GM12878 (cell line): Measurements from ENCODE around the gene LINGO1. TPM values are rescaled to one million over a fixed set of nuclear protein-coding genes. Genes with fewer than 3 reads are reported as not detected.

ENCODE experiments used
- ATAC-seq: fragments of 200-7000 bp; cut with Tn5 transposase; 3 replicates; pipeline ENCODE4 v1.9.1; 2020; ENCODE audit warnings: mild to moderate bottlenecking, moderate library complexity
- BruUV-seq: library from RNA; stranded (reverse); fragments of 400-500 nt; replicated peaks from 2 replicates; lab custom pipeline; 2021; lab: Mats Ljungman, UMichigan
- CTCF ChIA-PET: fragments of 300-600 bp; sonication (Branson Sonifier 250); formaldehyde crosslinking; extraction: SDS; loops from one replicate; lab custom pipeline; 2021; ENCODE audit warnings: inconsistent platforms; lab: Yijun Ruan, JAX
- POLR2A ChIA-PET: fragments of 350-600 bp; formaldehyde crosslinking; extraction: SDS; loops from one replicate; lab custom pipeline; 2021; ENCODE audit warnings: inconsistent platforms; lab: Charles Lee
- RAD21 ChIA-PET: fragments of 300-600 bp; sonication (Branson Sonifier 250); formaldehyde crosslinking; loops from one replicate; lab custom pipeline; 2023; ENCODE audit warnings: antibody characterized with exemption; ENCODE audit not compliant: unreplicated experiment; lab: Charles Lee
- SMC1A ChIA-PET: fragments of 300-600 bp; sonication (Branson Sonifier 250); formaldehyde crosslinking; loops from one replicate; lab custom pipeline; 2023; ENCODE audit not compliant: unreplicated experiment, uncharacterized antibody; lab: Charles Lee
- DNase-seq: peaks from one replicate; pipeline ENCODE4 v3.0.0-alpha.2; 2011; ENCODE audit warnings: low read depth, low spot score
- FAIRE-seq: peaks from 3 replicates; lab custom pipeline; 2011; peaks lifted over from hg19 to GRCh38; lab: Jason Lieb, UNC
- H2AFZ ChIP-seq: 2 replicates; pipeline ENCODE4 v1.6.0; 2011; ENCODE audit warnings: low read depth, low read length, control low read depth; ENCODE audit not compliant: control insufficient read depth
- H3K27ac ChIP-seq: 2 replicates; pipeline ENCODE4 v1.5.1; 2011; ENCODE audit warnings: control low read depth; ENCODE audit not compliant: control insufficient read depth, insufficient read depth
- H3K27me3 ChIP-seq, 2 experiments: replicated peaks in 1 of 2; 2 replicates each; pipeline versions ENCODE4 v1.6.0 to v1.6.1; 2011; ENCODE audit warnings: low read length in 1 of 2; ENCODE audit not compliant: control insufficient read depth in 2 of 2, insufficient read depth in 2 of 2
- H3K36me3 ChIP-seq, 2 experiments: 2 replicates each; pipeline ENCODE4 v1.5.1; 2011; ENCODE audit warnings: low read length in 1 of 2; ENCODE audit not compliant: control insufficient read depth in 2 of 2, insufficient read depth in 2 of 2
- H3K4me1 ChIP-seq: 2 replicates; pipeline ENCODE4 v1.6.1; 2011; ENCODE audit warnings: mild to moderate bottlenecking, low read length, moderate library complexity, mixed read lengths; ENCODE audit not compliant: control insufficient read depth, insufficient read depth
- H3K4me2 ChIP-seq: 2 replicates; pipeline ENCODE4 v1.6.0; 2011; ENCODE audit warnings: control low read depth; ENCODE audit not compliant: control insufficient read depth, insufficient read depth
- H3K4me3 ChIP-seq: fragments of 200-600 bp; sonication (generic); 2 replicates; pipeline ENCODE4 v1.5.1; 2016
- H3K79me2 ChIP-seq: 2 replicates; pipeline ENCODE4 v1.6.0; 2011; ENCODE audit warnings: low read length; ENCODE audit not compliant: control insufficient read depth, insufficient read depth
- H3K9ac ChIP-seq: 2 replicates; pipeline ENCODE4 v1.8.0; 2011; ENCODE audit warnings: low read length, control low read depth, mixed read lengths; ENCODE audit not compliant: control insufficient read depth, insufficient read depth
- H3K9me3 ChIP-seq: replicated peaks from 3 replicates; pipeline ENCODE4 v1.5.1; 2011; ENCODE audit warnings: mild to moderate bottlenecking, low read length; ENCODE audit not compliant: control insufficient read depth, insufficient read depth
- H4K20me1 ChIP-seq: 2 replicates; pipeline ENCODE4 v1.6.0; 2011; ENCODE audit not compliant: control insufficient read depth, insufficient read depth
- HDGF ChIP-seq: fragments of 450-650 bp; IDR thresholded peaks from 2 replicates; pipeline ENCODE4 v1.6.1; 2016; ENCODE audit warnings: antibody characterized with exemption
- ZNF274 ChIP-seq: IDR thresholded peaks from one replicate; pipeline ENCODE4 v1.8.0; 2011; ENCODE audit not compliant: insufficient read length, insufficient read depth
- WGBS: methylation state at CpG from one replicate; pipeline ENCODE4 v1.1.6; 2016; ENCODE audit warnings: low lambda C conversion rate; ENCODE audit not compliant: insufficient replicate concordance, insufficient coverage; ENCODE audit errors: missing lambda C conversion rate; 5-methylcytosine and 5-hydroxymethylcytosine counted together
- in situ Hi-C: fragments of 300-500 bp; cut with MboI; formaldehyde crosslinking; loops from 9 replicates; pipeline ENCODE4 v1.14.3; 2018; ENCODE audit warnings: mixed read lengths
- intact Hi-C: fragments of 100-400 bp; cut with micrococcal nuclease; formaldehyde crosslinking; loops from one replicate; pipeline ENCODE4 v1.14.2; 2022; ENCODE audit not compliant: unreplicated experiment
- polyA plus RNA-seq, 11 experiments: library from polyadenylated mRNA; depleted of rRNA in 4 of 11; unstranded in 6 of 11; stranded (reverse) in 5 of 11; fragments of >200 nt; fragmentation: Nextera tagmentation in 4 of 11; fragmentation: Illumina TruSeq in 1 of 11; extraction: Ambion mirVana in 4 of 11; extraction: Trizol in 1 of 11; gene quantifications; 1 replicate in 1 of 11; 2 replicates in 10 of 11; pipeline versions ENCODE4 v1.2.1 to v1.2.3, GENCODE V29; 2011 to 2016; ENCODE audit warnings: inconsistent platforms in 2 of 11, missing spikeins in 2 of 11, low read depth in 1 of 11
- total RNA-seq, 4 experiments: library from RNA; depleted of rRNA in 3 of 4; stranded (reverse); fragments of >200 nt in 3 of 4; fragmentation: Illumina TruSeq in 1 of 4; extraction: Trizol in 1 of 4; gene quantifications; 2 replicates each; pipeline versions ENCODE4 v1.2.1 to v1.2.3, GENCODE V29; 2013 to 2021
- TF ChIP-seq, protein P1 (sequence below): fragments of 150-350 bp; IDR thresholded peaks from 2 replicates; pipeline ENCODE4 v1.6.1; 2014; ENCODE audit warnings: mild to moderate bottlenecking, low read depth, low read length
- TF ChIP-seq, protein P2 (sequence below): fragments of 450-650 bp; IDR thresholded peaks from 2 replicates; pipeline ENCODE4 v1.6.1; 2016; ENCODE audit warnings: mild to moderate bottlenecking

LINGO1 gene
- total and polyA plus RNA-seq, 10 of the 15 experiments (the other 5 are each of a cell fraction or from before 2014, with no cell fraction given), result 0.04 to 3.9 (median 0.17) TPM; not detected in 6

DNA sequence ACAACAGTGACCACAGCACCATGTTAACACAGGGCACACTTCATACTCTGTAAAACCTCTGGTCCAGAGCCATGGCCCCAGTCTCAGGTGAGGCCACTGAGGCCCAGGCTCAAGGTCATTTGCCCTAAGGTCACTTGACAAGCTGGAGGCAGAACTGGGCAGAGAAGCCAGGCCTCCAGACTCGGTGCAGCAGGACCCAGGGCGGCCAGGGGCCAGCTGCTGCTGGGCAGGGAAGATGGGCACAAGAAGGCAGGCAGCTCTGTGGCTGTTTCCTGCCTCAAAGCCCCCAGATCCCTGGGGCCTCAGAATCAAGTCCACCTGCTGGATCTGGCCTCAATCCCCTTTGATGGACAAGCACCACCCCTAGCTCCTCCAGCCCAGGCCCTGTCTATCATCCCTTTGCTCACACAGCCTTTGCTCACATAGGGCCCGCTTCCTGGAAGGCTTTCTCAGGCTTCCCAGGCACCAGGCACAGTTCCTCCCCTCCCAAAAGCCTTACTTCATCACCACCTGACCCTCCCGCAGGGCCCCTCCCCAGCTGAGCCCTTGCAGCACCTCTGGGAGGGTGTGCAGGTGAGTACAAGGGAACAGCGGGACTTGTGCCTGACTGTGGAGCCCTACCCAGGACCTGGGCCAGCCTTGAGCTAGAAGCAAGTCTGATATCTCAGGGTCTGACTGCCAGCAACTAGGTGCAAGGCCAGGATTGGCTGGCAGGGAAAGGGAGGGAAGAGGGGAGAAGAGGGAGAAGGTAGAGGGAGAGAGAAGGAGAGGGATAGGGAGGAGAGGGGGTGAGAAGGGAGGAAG lies 38.0 kb upstream of the LINGO1 start:
- Histone ChIP-seq H3K27ac (no peak overlapping the region), H4K20me1 (no peaks in the 10 kb centered on the region), H3K79me2 (no peaks in the 10 kb centered on the region), H2AFZ (no peak overlapping the region), H3K9ac (no peak overlapping the region), H3K4me2 (no peak overlapping the region), H3K27me3 (peaks cover 10 to 11% of the 10 kb centered on the region in 2 experiments), H3K4me1 (no peaks in the 10 kb centered on the region), H3K36me3 (no peaks in the 10 kb centered on the region), H3K4me3 (no peak overlapping the region), H3K9me3 (no peaks in the 10 kb centered on the region)
- 0 out of 2 replicates have a peak, but pooled peaks have one; percentile 20 for TF ChIP-seq HDGF
- no peak for TF ChIP-seq ZNF274
- TF ChIP-seq, protein P1, sequence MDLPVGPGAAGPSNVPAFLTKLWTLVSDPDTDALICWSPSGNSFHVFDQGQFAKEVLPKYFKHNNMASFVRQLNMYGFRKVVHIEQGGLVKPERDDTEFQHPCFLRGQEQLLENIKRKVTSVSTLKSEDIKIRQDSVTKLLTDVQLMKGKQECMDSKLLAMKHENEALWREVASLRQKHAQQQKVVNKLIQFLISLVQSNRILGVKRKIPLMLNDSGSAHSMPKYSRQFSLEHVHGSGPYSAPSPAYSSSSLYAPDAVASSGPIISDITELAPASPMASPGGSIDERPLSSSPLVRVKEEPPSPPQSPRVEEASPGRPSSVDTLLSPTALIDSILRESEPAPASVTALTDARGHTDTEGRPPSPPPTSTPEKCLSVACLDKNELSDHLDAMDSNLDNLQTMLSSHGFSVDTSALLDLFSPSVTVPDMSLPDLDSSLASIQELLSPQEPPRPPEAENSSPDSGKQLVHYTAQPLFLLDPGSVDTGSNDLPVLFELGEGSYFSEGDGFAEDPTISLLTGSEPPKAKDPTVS, result no peak
- TF ChIP-seq, protein P2, sequence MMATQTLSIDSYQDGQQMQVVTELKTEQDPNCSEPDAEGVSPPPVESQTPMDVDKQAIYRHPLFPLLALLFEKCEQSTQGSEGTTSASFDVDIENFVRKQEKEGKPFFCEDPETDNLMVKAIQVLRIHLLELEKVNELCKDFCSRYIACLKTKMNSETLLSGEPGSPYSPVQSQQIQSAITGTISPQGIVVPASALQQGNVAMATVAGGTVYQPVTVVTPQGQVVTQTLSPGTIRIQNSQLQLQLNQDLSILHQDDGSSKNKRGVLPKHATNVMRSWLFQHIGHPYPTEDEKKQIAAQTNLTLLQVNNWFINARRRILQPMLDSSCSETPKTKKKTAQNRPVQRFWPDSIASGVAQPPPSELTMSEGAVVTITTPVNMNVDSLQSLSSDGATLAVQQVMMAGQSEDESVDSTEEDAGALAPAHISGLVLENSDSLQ, result 0 out of 2 replicates have a peak, but pooled peaks have one; percentile 33
- intact Hi-C loops, result no loop called here
- no TSS peak for BruUV-seq
- ChIA-PET POLR2A (interaction anchor here (1.1 kb wide), 1 partner anchor 12 kb away, joined by 3 read pairs; no protein-coding TSS in a partner anchor), RAD21 (no interaction called here), CTCF (interaction anchor here (1.4 to 1.9 kb wide), 2 partner anchors 114 to 205 kb away, joined by 4 to 5 read pairs; no protein-coding TSS in a partner anchor), SMC1A (no interaction called here)
- peak; percentile 11 for ATAC-seq
- 28% methylated on average over 5 of the region's 5 CpGs for WGBS
- no peak for DNase-seq
- no peak for FAIRE-seq
- in situ Hi-C loops, result no loop called here
